ENCODE data around the gene STMP1. TPM values are rescaled to one million over a fixed set of nuclear protein-coding genes. Genes with fewer than 3 reads are reported as not detected.

Gene STMP1
- total RNA-seq, 1 experiment from 2014 or later = 38.4 TPM

DNA sequence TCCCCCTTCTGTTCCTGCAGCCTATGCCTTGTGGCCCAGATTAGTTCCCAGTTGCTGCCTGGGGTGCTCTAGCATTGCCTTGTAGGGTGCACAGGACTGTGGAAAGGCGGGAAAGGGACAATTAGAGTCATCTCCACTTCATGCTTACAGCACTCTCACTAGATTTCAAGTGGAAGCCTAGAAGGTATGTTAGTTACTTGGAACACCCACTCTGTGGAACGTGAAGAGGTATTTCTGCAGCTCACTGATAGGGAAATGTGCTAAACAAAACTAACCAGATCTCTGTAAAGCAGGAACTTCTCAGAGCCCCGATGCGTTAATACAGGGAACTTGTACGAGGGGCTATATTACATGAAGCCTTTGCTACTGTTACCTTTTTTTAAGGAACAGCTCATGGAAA lies 19.4 kb downstream of the STMP1 start:
- Histone ChIP-seq H2BK5ac (ENCODE audit: insufficient read length, low read length) (no peak overlapping the region), H3K9ac (ENCODE audit: extremely low read depth, insufficient read length, low read length) (no peak overlapping the region), H3K9me3 (ENCODE audit: control insufficient read depth, low read depth, low read length) (no peaks in the 10 kb centered on the region), H2BK120ac (ENCODE audit: low read depth, low read length, poor library complexity, severe bottlenecking) (no peak overlapping the region), H4K20me1 (ENCODE audit: control insufficient read depth, insufficient read depth, insufficient read length) (no peaks in the 10 kb centered on the region), H2AFZ (ENCODE audit: low read length) (no peak overlapping the region), H3K79me2 (ENCODE audit: insufficient read depth, low read length) (no peaks in the 10 kb centered on the region), H3K27ac (ENCODE audit: insufficient read length, low read depth, low read length) (no peak overlapping the region), H3K27me3 (ENCODE audit: insufficient read depth, low read length) (no peaks in the 10 kb centered on the region), H3K79me1 (ENCODE audit: insufficient read depth, low read depth, low read length, poor library complexity, severe bottlenecking) (no peaks in the 10 kb centered on the region), H2BK20ac (ENCODE audit: low read depth, low read length, poor library complexity, severe bottlenecking) (no peak overlapping the region), H3K4ac (ENCODE audit: low read depth, low read length) (no peak overlapping the region), H4K8ac (replicated peaks; ENCODE audit: insufficient read length, low read depth, low read length) (no peak overlapping the region), H3K18ac (ENCODE audit: insufficient read length, low read depth, low read length) (no peak overlapping the region), H3K14ac (ENCODE audit: insufficient read depth, low read length) (no peak overlapping the region), H2BK12ac (ENCODE audit: insufficient read length, low read depth, low read length) (no peak overlapping the region), H2BK15ac (ENCODE audit: low read depth, low read length) (no peak overlapping the region), H3K23me2 (ENCODE audit: insufficient read length, low read depth, low read length, poor library complexity, severe bottlenecking) (no peaks in the 10 kb centered on the region), H4K5ac (ENCODE audit: insufficient read length, low read depth, low read length) (no peak overlapping the region), H3T11ph (ENCODE audit: low read length) (no peak overlapping the region), H3K4me2 (ENCODE audit: insufficient read depth, insufficient read length, low read length) (no peak overlapping the region), H4K91ac (ENCODE audit: insufficient read length, low read depth, low read length) (no peak overlapping the region), H2AK5ac (ENCODE audit: insufficient read length, low read length) (no peak overlapping the region), H3K56ac (ENCODE audit: insufficient read length, low read depth, low read length) (no peak overlapping the region), H3K23ac (ENCODE audit: insufficient read length, low read depth, low read length) (no peak overlapping the region), H3K4me1 (ENCODE audit: insufficient read depth, low read length) (no peaks in the 10 kb centered on the region; the same call in 1 of the 2 replicates)
- Mint-ChIP-seq H3K27ac (no peak overlapping the region; a peak in 1 of 7 replicates), H3K36me3 (ENCODE audit: insufficient read depth in 1 of 3, low read depth in 3 of 3) (peaks cover 0 to 14% (median 9%) of the 10 kb centered on the region in 3 experiments; a peak in 5 of 7 replicates), H3K27me3 (ENCODE audit: low read depth) (no peaks in the 10 kb centered on the region), H3K9me3 (no peaks in the 10 kb centered on the region), H3K4me1 (peaks cover 0 to 6% of the 10 kb centered on the region in 2 experiments; a peak in 1 of 4 replicates), H3K4me3 (no peak overlapping the region)
- no peak for DNase-seq
- no peak for TF ChIP-seq CTCF (conservative IDR thresholded peaks at IDR 0.05)
- no CpG with 5 or more reads among the region's 5 CpGs for WGBS (ENCODE audit: extremely low coverage, insufficient read length, low lambda C conversion rate)

All from H9 (cell line).